NCI-H2107 treated with DMSO at 0.1 percent for 48 hours (cell line): ENCODE results near the gene WNT10A.

Experiments used
- DNase-seq: peaks from one replicate; lab custom pipeline; 2025; ENCODE audit not compliant: unreplicated experiment; lab: John Stamatoyannopoulos, UW

Gene WNT10A

GRCh38 chr2:218876562-218877219, 4.0 kb upstream of the WNT10A start:
- DNase-seq = peak; percentile 66

GRCh38 chr2:218877331-218877730, 3.3 kb upstream of the WNT10A start:
- no peak for DNase-seq

GRCh38 chr2:218877891-218878290, 2.8 kb upstream of the WNT10A start:
- DNase-seq = no peak

GRCh38 chr2:218878486-218878885, 2.2 kb upstream of the WNT10A start:
- no peak for DNase-seq

GRCh38 chr2:218878926-218879761, 1.5 kb upstream of the WNT10A start:
- DNase-seq = no peak

- no peak for DNase-seq
Observed at GRCh38 chr2:218879776-218880101, 913 bp upstream of the WNT10A start.

- no peak for DNase-seq
Observed at GRCh38 chr2:218880859-218881594, 375 bp downstream of the WNT10A start.

GRCh38 chr2:218881744-218882460, 1.2 kb downstream of the WNT10A start:
- no peak for DNase-seq

GRCh38 chr2:218882461-218882816, 1.8 kb downstream of the WNT10A start:
- DNase-seq = no peak

GRCh38 chr2:218882866-218883366, 2.3 kb downstream of the WNT10A start:
- no peak for DNase-seq

GRCh38 chr2:218883491-218884490, 3.1 kb downstream of the WNT10A start:
- no peak for DNase-seq

GRCh38 chr2:218884519-218884918, 3.9 kb downstream of the WNT10A start:
- DNase-seq = no peak

GRCh38 chr2:218885981-218886947, 5.6 kb downstream of the WNT10A start:
- DNase-seq = peak; percentile 41

GRCh38 chr2:218887079-218887478, 6.4 kb downstream of the WNT10A start:
- no peak for DNase-seq

GRCh38 chr2:218888341-218888740, 7.7 kb downstream of the WNT10A start:
- no peak for DNase-seq

- no peak for DNase-seq
Observed at GRCh38 chr2:218889937-218890336, 9.3 kb downstream of the WNT10A start.

GRCh38 chr2:218890369-218890768, 9.7 kb downstream of the WNT10A start:
- DNase-seq = no peak

GRCh38 chr2:218891275-218892135, 10.9 kb downstream of the WNT10A start:
- DNase-seq = no peak
